ENCODE data around the gene EYA4.

EYA4 gene

GRCh38 chr6:133206942-133207341 lies 34.2 kb upstream of the EYA4 start:
- no peak overlapping the region for H3K4me3 ChIP-seq (ENCODE audit: low read depth, low read length)
- TF ChIP-seq CTCF (IDR thresholded peaks at IDR 0.05; ENCODE audit: borderline replicate concordance, insufficient read depth, low read depth, low read length): no peak

- H3K4me3 ChIP-seq (ENCODE audit: low read depth, low read length): no peak overlapping the region
- TF ChIP-seq CTCF (IDR thresholded peaks at IDR 0.05; ENCODE audit: borderline replicate concordance, insufficient read depth, low read depth, low read length): no peak
Observed at GRCh38 chr6:133207754-133208153, 33.4 kb upstream of the EYA4 start.

GRCh38 chr6:133208183-133208755 lies 32.9 kb upstream of the EYA4 start:
- no peak for TF ChIP-seq CTCF (IDR thresholded peaks at IDR 0.05; ENCODE audit: borderline replicate concordance, insufficient read depth, low read depth, low read length)
- H3K4me3 ChIP-seq (ENCODE audit: low read depth, low read length): no peak overlapping the region

GRCh38 chr6:133214267-133214666 lies 26.9 kb upstream of the EYA4 start:
- TF ChIP-seq CTCF (IDR thresholded peaks at IDR 0.05; ENCODE audit: borderline replicate concordance, insufficient read depth, low read depth, low read length): no peak
- H3K4me3 ChIP-seq (ENCODE audit: low read depth, low read length): no peak overlapping the region

- no peak overlapping the region for H3K4me3 ChIP-seq (ENCODE audit: low read depth, low read length)
- TF ChIP-seq CTCF (IDR thresholded peaks at IDR 0.05; ENCODE audit: borderline replicate concordance, insufficient read depth, low read depth, low read length): no peak
Observed at GRCh38 chr6:133218852-133219251, 22.3 kb upstream of the EYA4 start.

GRCh38 chr6:133223452-133224029 lies 17.6 kb upstream of the EYA4 start:
- H3K4me3 ChIP-seq (ENCODE audit: low read depth, low read length): no peak overlapping the region
- TF ChIP-seq CTCF (IDR thresholded peaks at IDR 0.05; ENCODE audit: borderline replicate concordance, insufficient read depth, low read depth, low read length): no peak

- no peak overlapping the region for H3K4me3 ChIP-seq (ENCODE audit: low read depth, low read length)
- no peak for TF ChIP-seq CTCF (IDR thresholded peaks at IDR 0.05; ENCODE audit: borderline replicate concordance, insufficient read depth, low read depth, low read length)
Observed at GRCh38 chr6:133225560-133225959, 15.6 kb upstream of the EYA4 start.

All from GM12875 (cell line).